IPS-18c (cell line): ENCODE data around the gene ZNF33A.
"Not testable (repeated sequence)": the region's sequence is repeated elsewhere in the genome, so short reads cannot be mapped to it uniquely, and the experiment has no call there.

Experiments
- H3K4me3 ChIP-seq: 2 replicates; pipeline ENCODE4 v1.7.0; 2013; ENCODE audit warnings: low read depth, mild to moderate bottlenecking, low read length, moderate library complexity; ENCODE audit not compliant: insufficient read depth
- H3K9me3 ChIP-seq: one replicate; pipeline ENCODE4 v1.6.1; 2013; ENCODE audit warnings: mild to moderate bottlenecking, low read length, moderate library complexity; ENCODE audit not compliant: control insufficient read depth, insufficient read depth

Gene ZNF33A

GRCh38 chr10:38032886-38033285 is 22.4 kb downstream of the ZNF33A start:
- no peaks in the 10 kb centered on the region for H3K9me3 ChIP-seq
- H3K4me3 ChIP-seq, result no peak overlapping the region

- Histone ChIP-seq H3K4me3 (no peak overlapping the region), H3K9me3 (no peaks in the 10 kb centered on the region)
These were observed 27.8 kb downstream of the ZNF33A start for GRCh38 chr10:38038107-38038931.

- Histone ChIP-seq H3K9me3 (no peaks in the 10 kb centered on the region), H3K4me3 (no peak overlapping the region)
These were observed 28.4 kb downstream of the ZNF33A start for GRCh38 chr10:38038932-38039245.

GRCh38 chr10:38043516-38043915 is 33.0 kb downstream of the ZNF33A start:
- Histone ChIP-seq H3K4me3 (no peak overlapping the region), H3K9me3 (no peaks in the 10 kb centered on the region)

- Histone ChIP-seq H3K9me3 (no peaks in the 10 kb centered on the region), H3K4me3 (no peak overlapping the region)
These were observed 34.7 kb downstream of the ZNF33A start for GRCh38 chr10:38045129-38045528.

- H3K4me3 ChIP-seq, result no peak overlapping the region
- no peaks in the 10 kb centered on the region for H3K9me3 ChIP-seq
These were observed 37.2 kb downstream of the ZNF33A start for GRCh38 chr10:38047666-38048065.

GRCh38 chr10:38050212-38050611 is 39.7 kb downstream of the ZNF33A start:
- Histone ChIP-seq H3K9me3 (peaks cover 4% of the 10 kb centered on the region), H3K4me3 (no peak overlapping the region)

GRCh38 chr10:38054361-38054797 is 43.9 kb downstream of the ZNF33A start:
- peaks cover 7% of the 10 kb centered on the region for H3K9me3 ChIP-seq
- H3K4me3 ChIP-seq, result no peak overlapping the region

- not testable (repeated sequence) for H3K9me3 ChIP-seq, H3K4me3 ChIP-seq
These were observed 44.9 kb downstream of the ZNF33A start for GRCh38 chr10:38055274-38055894.

GRCh38 chr10:38069663-38070062 is 59.2 kb downstream of the ZNF33A start:
- not testable (repeated sequence) for H3K9me3 ChIP-seq, H3K4me3 ChIP-seq

GRCh38 chr10:38070501-38070900 is 60.0 kb downstream of the ZNF33A start:
- Histone ChIP-seq H3K9me3 (no peaks in the 10 kb centered on the region), H3K4me3 (no peak overlapping the region)

GRCh38 chr10:38072552-38072951 is 62.1 kb downstream of the ZNF33A start:
- no peak overlapping the region for H3K4me3 ChIP-seq
- peaks cover 6% of the 10 kb centered on the region for H3K9me3 ChIP-seq

- no peak overlapping the region for H3K4me3 ChIP-seq
- H3K9me3 ChIP-seq, result peaks cover 8% of the 10 kb centered on the region
These were observed 66.2 kb downstream of the ZNF33A start for GRCh38 chr10:38076687-38077086.

GRCh38 chr10:38093318-38093717 is 82.8 kb downstream of the ZNF33A start:
- not testable (repeated sequence) for H3K9me3 ChIP-seq
- 0 out of 2 replicates have a peak overlapping the region, but pooled peaks have one; percentile 42 for H3K4me3 ChIP-seq

GRCh38 chr10:38093816-38094157 is 83.3 kb downstream of the ZNF33A start:
- Histone ChIP-seq H3K9me3 (peaks cover 4% of the 10 kb centered on the region), H3K4me3 (peak overlapping the region; percentile 42; the same call in 1 of the 2 replicates)

- peak within 1 kb of the TSS; percentile 79 for H3K4me3 ChIP-seq
- peaks cover 4% of the 10 kb centered on the region for H3K9me3 ChIP-seq
These were observed 83.9 kb downstream of the ZNF33A start, which contains the start of gene ZNF37A for GRCh38 chr10:38094158-38094926. Gene ZNF37A, plus strand, starts transcription at chr10:38094337. Its CDS starts 2,281 bp downstream, at chr10:38096618.

GRCh38 chr10:38094927-38095574 is 84.6 kb downstream of the ZNF33A start:
- peak overlapping the region; percentile 79 for H3K4me3 ChIP-seq
- H3K9me3 ChIP-seq, result peaks cover 4% of the 10 kb centered on the region
